Renal cortical epithelial cell (primary cell): ENCODE measurements around the gene SYT5. TPM values are rescaled to one million over a fixed set of nuclear protein-coding genes. Genes with fewer than 3 reads are reported as not detected.

Experiments
- DNase-seq: peaks from one replicate; pipeline ENCODE4 v3.0.0-alpha.2; 2011; ENCODE audit warnings: low read depth
- total RNA-seq: library from RNA; depleted of rRNA; stranded (reverse); fragments of >200 nt; gene quantifications from 2 replicates; pipeline ENCODE4 v1.2.3, GENCODE V29; 2014

Gene SYT5
- total RNA-seq, 1 donor from 2014 or later, result not detected

- DNase-seq, result no peak
These were observed 32.4 kb downstream of the SYT5 start for GRCh38 chr19:55147545-55148251.

- no peak for DNase-seq
These were observed 33.3 kb downstream of the SYT5 start for GRCh38 chr19:55146705-55147273.

GRCh38 chr19:55146078-55146704 is 33.9 kb downstream of the SYT5 start:
- no peak for DNase-seq

GRCh38 chr19:55145232-55145631 is 34.9 kb downstream of the SYT5 start:
- DNase-seq, result no peak

- DNase-seq, result no peak
These were observed 38.4 kb downstream of the SYT5 start for GRCh38 chr19:55141696-55142095.

GRCh38 chr19:55137915-55138314 is 42.2 kb downstream of the SYT5 start:
- no peak for DNase-seq

GRCh38 chr19:55136399-55137102 is 43.5 kb downstream of the SYT5 start:
- DNase-seq, result no peak

- DNase-seq, result no peak
These were observed 45.4 kb downstream of the SYT5 start for GRCh38 chr19:55134736-55135135.

GRCh38 chr19:55133639-55134444 is 46.2 kb downstream of the SYT5 start:
- DNase-seq, result no peak

- no peak for DNase-seq
These were observed 47.5 kb downstream of the SYT5 start for GRCh38 chr19:55132453-55133129.

GRCh38 chr19:55131421-55131820 is 48.7 kb downstream of the SYT5 start:
- no peak for DNase-seq

Other genes starting within 250 kb of the SYT5 start
- not detected in 2 replicates for gene NLRP7, start 232.8 kb downstream of the SYT5 start, total RNA-seq
- 6.3 and 15.3 TPM in 2 replicates for gene NLRP2, start 213.9 kb downstream of the SYT5 start, total RNA-seq
- gene GP6, start 142.0 kb downstream of the SYT5 start, total RNA-seq, result 0.10 TPM in 1 of 2 replicates, not detected in the other
- gene RDH13, start 117.1 kb downstream of the SYT5 start, total RNA-seq, result 19.9 and 22.2 TPM in 2 replicates
- gene EPS8L1, start 104.4 kb downstream of the SYT5 start, total RNA-seq, result 7.0 and 40.5 TPM in 2 replicates
- gene PPP1R12C, start 62.7 kb downstream of the SYT5 start, total RNA-seq, result 17.5 and 32.4 TPM in 2 replicates
- gene TNNT1, start 31.1 kb downstream of the SYT5 start, total RNA-seq, result 1.9 and 5.9 TPM in 2 replicates
- 0.15 TPM in 1 of 2 replicates, not detected in the other for gene TNNI3, start 22.6 kb downstream of the SYT5 start, total RNA-seq
- 2.8 and 2.9 TPM in 2 replicates for gene DNAAF3, start 13.7 kb downstream of the SYT5 start, total RNA-seq
- 0.55 and 4.9 TPM in 2 replicates for gene PTPRH, start 29.2 kb upstream of the SYT5 start, total RNA-seq
- gene TMEM86B, start 48.5 kb upstream of the SYT5 start, total RNA-seq, result 0.94 TPM in 1 of 2 replicates, not detected in the other
- 22.1 and 74.3 TPM in 2 replicates for gene PPP6R1, start 78.7 kb upstream of the SYT5 start, total RNA-seq
- gene HSPBP1, start 99.8 kb upstream of the SYT5 start, total RNA-seq, result 38.6 and 46.9 TPM in 2 replicates
- 0.52 and 4.5 TPM in 2 replicates for gene BRSK1, start 103.7 kb upstream of the SYT5 start, total RNA-seq
- not detected in 2 replicates for gene TMEM150B, start 145.1 kb upstream of the SYT5 start, total RNA-seq
- gene KMT5C, start 159.6 kb upstream of the SYT5 start, total RNA-seq, result 4.9 and 10.4 TPM in 2 replicates
- gene COX6B2, start 174.4 kb upstream of the SYT5 start, total RNA-seq, result 0.25 TPM in 1 of 2 replicates, not detected in the other
- not detected in 2 replicates for gene GARIN5B, start 183.0 kb upstream of the SYT5 start, total RNA-seq
- gene IL11, start 190.2 kb upstream of the SYT5 start, total RNA-seq, result 3.7 and 38.4 TPM in 2 replicates
- gene TMEM190, start 196.5 kb upstream of the SYT5 start, total RNA-seq, result not detected in 2 replicates
- gene TMEM238, start 204.0 kb upstream of the SYT5 start, total RNA-seq, result 3.4 and 13.7 TPM in 2 replicates
- 177 and 303 TPM in 2 replicates for gene RPL28, start 205.6 kb upstream of the SYT5 start, total RNA-seq
- 13.6 and 45.3 TPM in 2 replicates for gene UBE2S, start 227.5 kb upstream of the SYT5 start, total RNA-seq